ENCODE measurements around the gene CSK. TPM values are rescaled to one million over a fixed set of nuclear protein-coding genes. Genes with fewer than 3 reads are reported as not detected.

CSK gene
- total RNA-seq, 4 donors from 2014 or later = 33.1 to 45.2 (median 35.5) TPM

- 61% methylated on average over 9 of the region's 9 CpGs for WGBS
- H3K36me3 ChIP-seq = no peaks in the 10 kb centered on the region
- DNase-seq (ENCODE audit: low spot score in 2 of 2) = no peak
These were observed 6.8 kb downstream of the CSK start for GRCh38 chr15:74788683-74789151.

GRCh38 chr15:74789171-74789631 is 7.3 kb downstream of the CSK start:
- TF ChIP-seq EP300 (IDR thresholded peaks at IDR 0.05) (no peak), CTCF (IDR thresholded peaks at IDR 0.05) (no peak), POLR2AphosphoS5 (IDR thresholded peaks at IDR 0.05) (no peak), POLR2A (IDR thresholded peaks at IDR 0.05) (no peak)

More at GRCh38 chr15:74788683-74789151, 6.8 kb downstream of the CSK start:
- Histone ChIP-seq H3K27me3 (no peaks in the 10 kb centered on the region), H3K4me3 (peak overlapping the region; percentile 17), H3K9me3 (no peaks in the 10 kb centered on the region), H3K27ac (peak overlapping the region; percentile 71), H3K4me1 (peaks cover 96% of the 10 kb centered on the region)
- no peak for TF ChIP-seq EP300 (IDR thresholded peaks at IDR 0.05)

GRCh38 chr15:74789741-74790079 is 7.8 kb downstream of the CSK start:
- TF ChIP-seq POLR2A (IDR thresholded peaks at IDR 0.05) = no peak
- TF ChIP-seq POLR2AphosphoS5 (IDR thresholded peaks at IDR 0.05) = no peak
- no peak for TF ChIP-seq EP300 (IDR thresholded peaks at IDR 0.05)
- TF ChIP-seq CTCF (IDR thresholded peaks at IDR 0.05) = no peak

More at GRCh38 chr15:74789171-74789631, 7.3 kb downstream of the CSK start:
- Histone ChIP-seq H3K9me3 (no peaks in the 10 kb centered on the region), H3K27ac (peak overlapping the region; percentile 71), H3K36me3 (no peaks in the 10 kb centered on the region), H3K27me3 (no peaks in the 10 kb centered on the region), H3K4me1 (peaks cover 96% of the 10 kb centered on the region), H3K4me3 (peak overlapping the region; percentile 17)
- DNase-seq (ENCODE audit: low spot score in 2 of 2) = no peak
- 38% methylated on average over 13 of the region's 14 CpGs for WGBS

GRCh38 chr15:74790080-74790916 is 8.4 kb downstream of the CSK start:
- peaks cover 87% of the 10 kb centered on the region for H3K4me1 ChIP-seq
- TF ChIP-seq EP300 (IDR thresholded peaks at IDR 0.05) (no peak), POLR2AphosphoS5 (IDR thresholded peaks at IDR 0.05) (no peak), POLR2A (IDR thresholded peaks at IDR 0.05) (no peak), CTCF (IDR thresholded peaks at IDR 0.05) (no peak)
- H3K27ac ChIP-seq = peak overlapping the region; percentile 71
- H3K9me3 ChIP-seq = no peaks in the 10 kb centered on the region
- WGBS = 36% methylated on average over 10 of the region's 15 CpGs
- no peaks in the 10 kb centered on the region for H3K27me3 ChIP-seq
- no peak for DNase-seq (ENCODE audit: low spot score in 2 of 2)
- no peaks in the 10 kb centered on the region for H3K36me3 ChIP-seq
- peak overlapping the region; percentile 2 for H3K4me3 ChIP-seq

More at GRCh38 chr15:74789741-74790079, 7.8 kb downstream of the CSK start:
- H3K4me3 ChIP-seq = no peak overlapping the region
- peak overlapping the region; percentile 71 for H3K27ac ChIP-seq
- DNase-seq (ENCODE audit: low spot score in 2 of 2) = no peak
- WGBS = 53% methylated on average over 3 of the region's 3 CpGs
- peaks cover 92% of the 10 kb centered on the region for H3K4me1 ChIP-seq
- H3K36me3 ChIP-seq = no peaks in the 10 kb centered on the region
- no peaks in the 10 kb centered on the region for H3K9me3 ChIP-seq
- H3K27me3 ChIP-seq = no peaks in the 10 kb centered on the region

- H3K4me3 ChIP-seq = no peak overlapping the region
- no peak overlapping the region for H3K27ac ChIP-seq
- TF ChIP-seq CTCF (IDR thresholded peaks at IDR 0.05) (no peak), POLR2A (IDR thresholded peaks at IDR 0.05) (no peak), POLR2AphosphoS5 (IDR thresholded peaks at IDR 0.05) (no peak)
- WGBS = 64% methylated on average over 1 of the region's 1 CpG
- no peaks in the 10 kb centered on the region for H3K27me3 ChIP-seq
- no peaks in the 10 kb centered on the region for H3K9me3 ChIP-seq
- H3K4me1 ChIP-seq = peaks cover 79% of the 10 kb centered on the region
- no peaks in the 10 kb centered on the region for H3K36me3 ChIP-seq
- DNase-seq (ENCODE audit: low spot score in 2 of 2) = no peak
These were observed 9.1 kb downstream of the CSK start for GRCh38 chr15:74791007-74791406.
